HG02970 (cell line): ENCODE measurements around the gene HSPA12A.

ENCODE experiments used
- ATAC-seq: cut with Tn5 transposase; IDR thresholded peaks from one replicate; pipeline ENCODE4 v1.9.1; 2021; ENCODE audit warnings: mild to moderate bottlenecking, moderate library complexity, moderate number of reproducible peaks; ENCODE audit not compliant: unreplicated experiment, low FRiP score

HSPA12A gene

GRCh38 chr10:116636385-116636784 is 106.0 kb downstream of the HSPA12A start:
- no peak for ATAC-seq

DNA sequence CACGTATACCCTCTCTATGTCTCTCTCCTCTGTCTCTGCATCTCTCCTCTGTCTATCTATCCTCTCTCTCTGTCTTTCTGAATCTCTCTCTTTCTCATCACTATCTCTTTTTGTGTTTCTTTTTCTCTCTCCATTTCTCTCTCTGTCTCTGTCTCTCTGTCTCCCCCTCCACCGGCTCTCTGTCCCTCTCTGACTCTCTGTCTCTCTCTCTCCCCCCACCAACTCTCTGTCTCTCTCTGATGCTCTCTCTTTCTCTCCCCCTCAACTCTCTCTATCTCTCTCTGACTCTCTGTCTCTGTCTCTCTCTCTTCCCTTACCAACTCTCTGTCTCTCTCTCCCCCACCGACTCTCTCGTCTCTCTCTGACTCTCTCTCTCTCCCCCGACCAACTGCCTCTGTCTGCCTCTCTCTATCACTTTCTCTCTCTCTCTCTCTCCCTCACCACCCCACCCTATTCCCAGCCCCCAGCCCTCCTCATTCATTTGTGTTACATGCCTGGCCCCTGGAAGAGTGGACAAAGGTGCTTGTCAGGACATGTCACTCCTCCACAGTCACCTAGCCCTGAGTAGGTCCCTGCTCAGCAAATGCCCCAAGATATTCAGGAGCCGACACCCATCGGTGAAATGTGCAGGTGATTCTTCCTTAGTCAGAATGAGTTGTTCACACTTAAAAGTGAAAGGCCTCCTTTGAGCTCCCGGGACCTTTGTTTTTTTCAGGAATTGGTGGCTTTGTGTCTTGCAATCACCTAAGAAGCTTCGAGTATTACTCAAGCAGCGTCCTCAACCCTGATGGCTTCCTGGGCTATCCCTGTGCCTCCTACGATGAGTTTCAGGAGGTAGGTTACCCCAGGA is 108.0 kb downstream of the HSPA12A start:
- no peak for ATAC-seq

DNA sequence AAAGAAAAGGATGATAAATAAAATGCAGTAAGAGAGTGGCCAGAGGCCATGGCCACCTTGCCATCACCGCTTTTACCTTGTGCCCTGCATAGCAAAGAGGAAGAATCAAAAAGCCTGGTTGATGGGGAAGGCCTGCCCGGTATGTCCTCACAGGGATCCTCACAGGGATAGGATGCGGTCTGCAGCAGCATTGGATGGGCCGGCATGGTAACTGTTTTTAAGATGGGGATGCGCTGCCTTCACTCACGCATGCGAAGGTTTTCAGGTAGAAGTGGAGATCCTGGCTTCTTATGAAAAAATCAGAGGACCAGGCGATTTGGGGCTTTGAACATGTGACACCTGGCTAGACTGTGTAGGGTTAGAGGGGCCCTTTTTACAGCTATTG is 109.2 kb downstream of the HSPA12A start:
- no peak for ATAC-seq

DNA sequence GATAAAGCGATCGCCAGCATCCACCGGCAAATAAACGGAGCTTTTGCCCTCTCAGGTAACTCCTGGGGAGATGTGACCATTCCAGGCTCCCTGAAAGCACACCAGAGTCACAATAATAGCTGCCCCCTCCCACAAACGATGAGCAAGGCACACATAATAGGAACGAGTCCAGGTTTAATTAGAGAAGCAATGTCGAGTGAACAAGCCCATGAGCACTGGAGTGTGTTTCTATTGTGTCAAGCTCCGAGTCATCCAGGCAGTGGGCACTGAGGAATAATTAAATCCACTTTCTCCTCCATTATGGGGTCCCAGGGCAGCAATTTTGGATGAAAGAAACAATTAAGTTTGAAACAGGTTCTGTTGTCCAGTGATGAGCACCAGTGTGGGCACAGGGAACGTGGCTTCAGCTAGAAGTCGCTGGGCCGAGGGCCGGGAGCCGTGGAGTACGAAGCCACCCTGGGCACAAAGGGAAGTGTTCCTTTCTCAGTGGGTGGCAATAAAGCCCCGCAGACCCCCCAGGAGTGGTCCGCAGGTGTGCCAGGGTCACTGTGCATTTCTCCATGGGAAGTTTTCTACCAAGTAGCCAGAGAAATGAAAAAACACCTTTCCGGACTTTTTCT is 109.7 kb downstream of the HSPA12A start:
- no peak for ATAC-seq

GRCh38 chr10:116631871-116632295 is 110.5 kb downstream of the HSPA12A start:
- no peak for ATAC-seq

GRCh38 chr10:116630020-116630419 is 112.3 kb downstream of the HSPA12A start:
- ATAC-seq: no peak

GRCh38 chr10:116629340-116629739 is 113.0 kb downstream of the HSPA12A start:
- no peak for ATAC-seq

- ATAC-seq: no peak
These were observed 114.9 kb downstream of the HSPA12A start for GRCh38 chr10:116627386-116627933.

DNA sequence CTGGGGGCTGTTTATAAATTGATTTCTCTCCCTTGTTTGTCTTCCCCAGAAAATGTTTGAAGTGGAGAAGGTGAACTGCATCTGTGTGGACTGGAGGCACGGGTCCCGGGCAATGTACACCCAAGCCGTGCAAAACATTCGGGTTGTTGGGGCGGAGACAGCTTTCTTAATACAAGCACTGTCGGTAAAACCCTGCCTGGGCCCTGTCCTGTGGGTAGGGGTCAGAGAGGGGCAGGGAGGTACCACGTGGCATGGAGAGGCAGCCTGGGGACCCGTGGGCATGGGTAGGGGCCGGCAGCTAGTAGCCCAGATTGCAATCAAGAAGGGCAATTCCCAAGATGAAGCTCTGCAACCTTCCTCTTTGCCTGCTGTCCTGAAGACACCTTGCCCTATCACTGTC is 115.6 kb downstream of the HSPA12A start:
- ATAC-seq: no peak

GRCh38 chr10:116625845-116626244 is 116.5 kb downstream of the HSPA12A start:
- no peak for ATAC-seq

DNA sequence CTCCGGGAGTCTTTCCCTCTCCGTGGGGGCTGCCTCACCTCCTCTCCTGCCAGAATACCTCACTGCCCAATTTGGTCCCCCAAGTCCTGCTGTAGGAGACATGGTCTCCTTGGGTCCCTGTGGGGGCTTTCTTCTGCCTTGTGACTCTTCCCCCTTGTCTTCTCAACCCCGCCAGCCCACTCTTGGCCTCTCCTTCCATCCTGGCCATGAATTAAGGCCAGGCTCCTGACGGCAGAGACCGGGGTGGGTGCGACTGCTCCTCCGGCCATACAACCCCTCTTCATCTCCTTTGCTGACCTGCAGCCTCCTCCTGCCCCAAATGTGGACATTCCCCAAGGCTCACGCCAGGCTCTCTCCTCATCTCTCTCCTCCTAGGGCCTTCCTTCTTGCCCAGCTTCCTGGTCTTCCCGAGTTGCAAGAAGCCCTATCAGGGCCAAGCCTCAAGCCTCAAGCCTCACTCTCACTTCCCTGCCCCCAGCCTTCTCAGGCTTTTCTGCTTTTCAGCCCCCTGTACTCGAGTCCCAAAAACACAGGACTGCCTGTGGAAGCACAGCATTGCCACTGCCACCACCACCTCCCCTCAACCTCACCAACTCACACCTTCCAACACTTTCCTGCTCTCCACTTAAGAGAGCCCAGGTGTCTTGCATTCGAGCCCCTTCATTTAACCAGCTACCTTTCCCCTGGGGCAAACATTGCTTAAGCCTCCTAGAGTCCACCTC is 120.3 kb downstream of the HSPA12A start:
- ATAC-seq: no peak

- no peak for ATAC-seq
These were observed 120.9 kb downstream of the HSPA12A start for GRCh38 chr10:116621476-116621875.
